Fibroblast of lung (primary cell): ENCODE measurements around the gene STK35. TPM values are rescaled to one million over a fixed set of nuclear protein-coding genes. Genes with fewer than 3 reads are reported as not detected.

Source experiments
- DNase-seq, 2 donors: peaks; one replicate each; pipeline versions ENCODE4 v3.0.0 to v3.0.0-alpha.2; 2010; ENCODE audit warnings: low read depth in 2 of 2
- H2AFZ ChIP-seq: 2 replicates; pipeline ENCODE4 v1.5.1; 2012; ENCODE audit warnings: low read length, control low read depth, inconsistent platforms
- H3K27ac ChIP-seq: 2 replicates; pipeline ENCODE4 v1.5.1; 2011; ENCODE audit warnings: low read length, control low read depth; ENCODE audit not compliant: insufficient read depth
- H3K27me3 ChIP-seq: 2 replicates; pipeline ENCODE4 v1.5.1; 2011; ENCODE audit warnings: mild to moderate bottlenecking, low read length; ENCODE audit not compliant: control insufficient read depth, insufficient read depth
- H3K36me3 ChIP-seq: 2 replicates; pipeline ENCODE4 v1.5.1; 2011; ENCODE audit warnings: low read length; ENCODE audit not compliant: control insufficient read depth, insufficient read depth
- H3K4me1 ChIP-seq: 2 replicates; pipeline ENCODE4 v1.5.1; 2011; ENCODE audit warnings: low read length; ENCODE audit not compliant: control insufficient read depth, insufficient read depth; ENCODE audit errors: extremely low read depth
- H3K4me2 ChIP-seq: 2 replicates; pipeline ENCODE4 v1.5.1; 2011; ENCODE audit warnings: low read length, control low read depth; ENCODE audit not compliant: insufficient read depth; ENCODE audit errors: extremely low read depth
- H3K4me3 ChIP-seq, 4 experiments: fragments of 200-600 bp in 1 of 4; sonication (generic) in 1 of 4; replicated peaks in 1 of 4; 2 replicates each; pipeline ENCODE4 v1.5.1; 2011 to 2016; ENCODE audit warnings: low read length in 4 of 4, low read depth in 3 of 4, mild to moderate bottlenecking in 3 of 4, control low read depth in 2 of 4, inconsistent platforms in 1 of 4, mixed read lengths in 1 of 4; ENCODE audit not compliant: insufficient read depth in 1 of 4; ENCODE audit errors: control extremely low read depth in 1 of 4
- H3K79me2 ChIP-seq: 2 replicates; pipeline ENCODE4 v1.5.1; 2012; ENCODE audit warnings: mild to moderate bottlenecking, low read length, inconsistent platforms; ENCODE audit not compliant: control insufficient read depth, insufficient read depth
- H3K9ac ChIP-seq: 2 replicates; pipeline ENCODE4 v1.5.1; 2011; ENCODE audit warnings: mild to moderate bottlenecking, low read length, control low read depth; ENCODE audit not compliant: insufficient read depth
- H3K9me3 ChIP-seq: 2 replicates; pipeline ENCODE4 v1.5.1; 2012; ENCODE audit warnings: low read depth, low read length; ENCODE audit not compliant: control insufficient read depth, insufficient read depth
- H4K20me1 ChIP-seq: 2 replicates; pipeline ENCODE4 v1.5.1; 2011; ENCODE audit warnings: low read length; ENCODE audit not compliant: control insufficient read depth, insufficient read depth; ENCODE audit errors: extremely low read depth
- EZH2 ChIP-seq: IDR thresholded peaks from 2 replicates; pipeline ENCODE4 v1.5.1; 2012; ENCODE audit warnings: low read length, control low read depth, mild to moderate bottlenecking; ENCODE audit errors: missing control alignments
- polyA plus RNA-seq, 2 donors: library from polyadenylated mRNA; depleted of rRNA in 1 of 2; stranded (reverse) in 1 of 2; unstranded in 1 of 2; fragments of >200 nt; gene quantifications; 2 replicates each; pipeline ENCODE4 v1.2.1, GENCODE V29; 2011 to 2012; ENCODE audit warnings: missing spikeins in 1 of 2
- total RNA-seq: library from RNA; depleted of rRNA; stranded (reverse); fragments of >200 nt; gene quantifications from 2 replicates; pipeline ENCODE4 v1.2.1, GENCODE V29; 2014
- TF ChIP-seq, protein P1 (sequence below), 2 donors: IDR thresholded peaks in 1 of 2; conservative IDR thresholded peaks in 1 of 2; 1 replicate in 1 of 2; 2 replicates in 1 of 2; pipeline ENCODE4 v1.5.1; 2011 to 2012; ENCODE audit warnings: low read length in 2 of 2, control low read depth in 1 of 2, inconsistent platforms in 1 of 2, low read depth in 1 of 2, mild to moderate bottlenecking in 1 of 2

The STK35 gene
- total and polyA plus RNA-seq, 2 donors (not counting 1 experiment from before 2014, with no cell fraction given) = 8.5 to 14.4 TPM

DNA sequence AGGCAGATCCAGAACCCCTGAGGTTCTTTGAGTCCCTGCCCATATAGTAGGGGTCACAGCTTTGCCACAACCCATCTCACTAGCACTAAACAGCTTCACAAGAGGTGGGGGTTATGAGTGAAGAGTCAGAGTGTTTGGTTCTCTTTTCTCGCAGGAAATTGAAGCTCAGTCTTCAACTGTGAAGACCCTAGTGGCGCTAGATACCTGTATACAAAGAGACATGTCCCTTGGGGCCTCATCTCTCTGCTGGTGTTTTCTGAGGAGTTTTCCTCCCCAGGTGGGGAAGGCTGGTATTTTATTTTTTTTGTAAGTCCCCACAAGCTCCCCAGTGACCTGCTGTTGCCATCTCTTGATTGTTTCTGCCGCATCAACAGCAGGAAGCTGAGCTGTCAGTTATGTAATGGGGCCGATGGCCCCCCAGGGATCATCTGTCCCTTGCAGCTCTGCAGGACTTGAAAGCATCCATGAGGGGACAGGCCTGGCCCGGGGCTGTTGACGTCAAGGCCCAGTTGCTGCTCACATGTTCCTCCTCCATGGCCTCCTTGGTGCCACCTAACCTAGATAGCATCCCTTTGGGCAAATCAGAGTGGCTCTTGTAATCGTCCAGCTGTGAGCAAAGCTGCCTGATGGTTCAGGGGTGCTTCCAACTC, 23.1 kb downstream of the STK35 start:
- Histone ChIP-seq H3K9me3 (no peaks in the 10 kb centered on the region), H3K4me3 (no peak overlapping the region), H3K27me3 (no peaks in the 10 kb centered on the region), H3K9ac (no peak overlapping the region), H3K36me3 (no peaks in the 10 kb centered on the region), H3K4me1 (no peaks in the 10 kb centered on the region), H3K4me2 (no peak overlapping the region), H2AFZ (no peak overlapping the region), H4K20me1 (peaks cover 2% of the 10 kb centered on the region), H3K79me2 (peaks cover 41% of the 10 kb centered on the region), H3K27ac (no peak overlapping the region)
- TF ChIP-seq, protein P1, sequence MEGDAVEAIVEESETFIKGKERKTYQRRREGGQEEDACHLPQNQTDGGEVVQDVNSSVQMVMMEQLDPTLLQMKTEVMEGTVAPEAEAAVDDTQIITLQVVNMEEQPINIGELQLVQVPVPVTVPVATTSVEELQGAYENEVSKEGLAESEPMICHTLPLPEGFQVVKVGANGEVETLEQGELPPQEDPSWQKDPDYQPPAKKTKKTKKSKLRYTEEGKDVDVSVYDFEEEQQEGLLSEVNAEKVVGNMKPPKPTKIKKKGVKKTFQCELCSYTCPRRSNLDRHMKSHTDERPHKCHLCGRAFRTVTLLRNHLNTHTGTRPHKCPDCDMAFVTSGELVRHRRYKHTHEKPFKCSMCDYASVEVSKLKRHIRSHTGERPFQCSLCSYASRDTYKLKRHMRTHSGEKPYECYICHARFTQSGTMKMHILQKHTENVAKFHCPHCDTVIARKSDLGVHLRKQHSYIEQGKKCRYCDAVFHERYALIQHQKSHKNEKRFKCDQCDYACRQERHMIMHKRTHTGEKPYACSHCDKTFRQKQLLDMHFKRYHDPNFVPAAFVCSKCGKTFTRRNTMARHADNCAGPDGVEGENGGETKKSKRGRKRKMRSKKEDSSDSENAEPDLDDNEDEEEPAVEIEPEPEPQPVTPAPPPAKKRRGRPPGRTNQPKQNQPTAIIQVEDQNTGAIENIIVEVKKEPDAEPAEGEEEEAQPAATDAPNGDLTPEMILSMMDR (conservative IDR thresholded peaks at IDR 0.05 in 1 of 2, IDR thresholded peaks at IDR 0.05 in 1 of 2; ENCODE audit: low read depth in 1 of 2, low read length in 2 of 2) = no peak
- no peak for TF ChIP-seq EZH2
- DNase-seq = no peak

DNA sequence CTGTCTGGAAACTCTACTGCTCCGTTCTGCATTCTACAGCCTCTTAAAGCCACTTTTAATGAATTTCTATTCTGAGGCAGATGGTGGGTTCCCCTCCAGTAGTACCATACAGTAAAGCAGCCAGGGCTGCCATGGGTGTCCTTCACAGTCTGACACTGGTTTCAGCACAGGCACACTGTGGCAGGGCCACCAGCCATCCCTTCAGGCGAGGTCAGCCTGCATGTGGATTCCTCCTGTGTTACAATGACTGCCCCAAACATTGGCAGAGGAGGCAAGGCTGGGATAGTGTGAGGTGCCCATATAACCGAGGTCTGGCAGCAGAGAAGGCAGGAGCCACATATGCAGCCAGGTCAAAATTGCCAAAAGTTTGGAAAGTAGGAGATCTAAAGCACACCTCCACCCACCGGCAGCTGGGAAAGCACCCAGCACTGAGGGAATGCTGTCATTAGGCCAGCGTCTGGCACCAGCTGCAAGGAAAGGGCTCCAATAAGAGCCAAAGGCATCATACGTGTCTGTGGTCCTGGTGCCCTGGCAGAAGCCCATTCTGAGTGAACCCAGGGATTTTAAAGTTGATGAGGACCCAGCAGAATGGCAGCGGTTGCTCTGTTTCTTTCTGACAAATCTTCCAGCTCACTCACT, 24.0 kb downstream of the STK35 start:
- no peak for TF ChIP-seq EZH2
- TF ChIP-seq, protein P1 (conservative IDR thresholded peaks at IDR 0.05 in 1 of 2, IDR thresholded peaks at IDR 0.05 in 1 of 2; ENCODE audit: low read depth in 1 of 2, low read length in 2 of 2) = no peak
- Histone ChIP-seq H3K4me1 (no peaks in the 10 kb centered on the region), H3K36me3 (no peaks in the 10 kb centered on the region), H3K4me2 (no peak overlapping the region), H3K27ac (no peak overlapping the region), H3K9ac (no peak overlapping the region), H3K4me3 (no peak overlapping the region), H3K79me2 (peaks cover 34% of the 10 kb centered on the region), H3K27me3 (no peaks in the 10 kb centered on the region), H3K9me3 (no peaks in the 10 kb centered on the region), H4K20me1 (peaks cover 2% of the 10 kb centered on the region), H2AFZ (no peak overlapping the region)
- DNase-seq = no peak

GRCh38 chr20:2127238-2127637, 25.6 kb downstream of the STK35 start:
- H3K79me2 ChIP-seq = peaks cover 35% of the 10 kb centered on the region
- H3K27me3 ChIP-seq = no peaks in the 10 kb centered on the region
- DNase-seq = no peak
- TF ChIP-seq EZH2 = no peak
- TF ChIP-seq, protein P1 (conservative IDR thresholded peaks at IDR 0.05 in 1 of 2, IDR thresholded peaks at IDR 0.05 in 1 of 2; ENCODE audit: low read depth in 1 of 2, low read length in 2 of 2) = no peak
- H3K27ac ChIP-seq = no peak overlapping the region
- no peak overlapping the region for H3K9ac ChIP-seq
- no peak overlapping the region for H2AFZ ChIP-seq
- no peaks in the 10 kb centered on the region for H3K36me3 ChIP-seq
- H3K4me3 ChIP-seq = no peak overlapping the region
- H3K4me2 ChIP-seq = no peak overlapping the region
- no peaks in the 10 kb centered on the region for H4K20me1 ChIP-seq
- peaks cover 7% of the 10 kb centered on the region for H3K4me1 ChIP-seq
- no peaks in the 10 kb centered on the region for H3K9me3 ChIP-seq
